Measurements from ENCODE around the gene EPB41L1. TPM values are rescaled to one million over a fixed set of nuclear protein-coding genes. Genes with fewer than 3 reads are reported as not detected.

The EPB41L1 gene
- total RNA-seq, 4 donors from 2014 or later = 27.7 to 53.8 (median 34.4) TPM

GRCh38 chr20:36128463-36129159 is 25.9 kb upstream of the EPB41L1 start:
- intact Hi-C loops (cut with DNase I) = no loop called here
- H3K4me1 ChIP-seq = no peaks in the 10 kb centered on the region
- H3K27ac ChIP-seq (replicated peaks in 1 of 4) = no peak overlapping the region
- 62% methylated on average over 2 of the region's 3 CpGs for WGBS
- no peak for DNase-seq (ENCODE audit: extremely low spot score)
- H3K36me3 ChIP-seq = no peaks in the 10 kb centered on the region
- H3K9me3 ChIP-seq = no peaks in the 10 kb centered on the region
- no peak for TF ChIP-seq POLR2A (IDR thresholded peaks at IDR 0.05; ENCODE audit: low read depth)
- TF ChIP-seq CTCF (IDR thresholded peaks at IDR 0.05) = no peak
- TF ChIP-seq EP300 (IDR thresholded peaks at IDR 0.05) = no peak
- TF ChIP-seq POLR2AphosphoS5 (IDR thresholded peaks at IDR 0.05) = no peak
- no peak overlapping the region for H3K4me3 ChIP-seq
- no peaks in the 10 kb centered on the region for H3K27me3 ChIP-seq

GRCh38 chr20:36129160-36129543 is 25.4 kb upstream of the EPB41L1 start:
- no peaks in the 10 kb centered on the region for H3K9me3 ChIP-seq
- H3K27me3 ChIP-seq = no peaks in the 10 kb centered on the region
- DNase-seq (ENCODE audit: extremely low spot score) = no peak
- no peak overlapping the region for H3K27ac ChIP-seq (replicated peaks in 1 of 4)
- H3K4me1 ChIP-seq = no peaks in the 10 kb centered on the region
- no peaks in the 10 kb centered on the region for H3K36me3 ChIP-seq
- no peak for TF ChIP-seq EP300 (IDR thresholded peaks at IDR 0.05)
- no peak overlapping the region for H3K4me3 ChIP-seq
- 83% methylated on average over 8 of the region's 8 CpGs for WGBS
- intact Hi-C loops (cut with DNase I) = no loop called here

DNA sequence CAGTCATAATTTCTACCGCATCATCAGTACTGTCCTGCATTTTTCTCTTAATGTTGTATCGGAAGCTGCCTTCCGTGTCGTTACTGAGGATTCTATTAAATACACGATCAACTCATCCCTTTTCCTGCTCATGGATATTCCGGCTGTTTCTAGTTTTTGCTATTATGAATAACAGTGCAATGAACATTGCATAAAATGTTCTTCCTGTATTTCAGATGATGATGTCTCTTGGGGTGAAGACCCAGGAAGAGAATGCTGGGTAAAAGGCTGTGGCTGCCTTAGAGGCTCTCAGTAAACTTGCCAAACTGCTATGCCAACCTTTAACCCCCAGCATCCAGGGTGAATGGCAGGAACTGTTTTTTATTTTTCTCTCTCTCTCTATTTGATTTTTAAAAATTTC is 24.1 kb upstream of the EPB41L1 start:
- H3K4me1 ChIP-seq = no peaks in the 10 kb centered on the region
- H3K27ac ChIP-seq (replicated peaks in 1 of 4) = no peak overlapping the region
- intact Hi-C loops (cut with DNase I) = no loop called here
- no peaks in the 10 kb centered on the region for H3K27me3 ChIP-seq
- 78% methylated on average over 6 of the region's 6 CpGs for WGBS
- DNase-seq (ENCODE audit: extremely low spot score) = no peak
- no peaks in the 10 kb centered on the region for H3K9me3 ChIP-seq
- H3K4me3 ChIP-seq = no peak overlapping the region
- H3K36me3 ChIP-seq = no peaks in the 10 kb centered on the region
- no peak for TF ChIP-seq POLR2A (IDR thresholded peaks at IDR 0.05; ENCODE audit: low read depth)
- TF ChIP-seq CTCF (IDR thresholded peaks at IDR 0.05) = no peak
- no peak for TF ChIP-seq POLR2AphosphoS5 (IDR thresholded peaks at IDR 0.05)
- no peak for TF ChIP-seq EP300 (IDR thresholded peaks at IDR 0.05)

DNA sequence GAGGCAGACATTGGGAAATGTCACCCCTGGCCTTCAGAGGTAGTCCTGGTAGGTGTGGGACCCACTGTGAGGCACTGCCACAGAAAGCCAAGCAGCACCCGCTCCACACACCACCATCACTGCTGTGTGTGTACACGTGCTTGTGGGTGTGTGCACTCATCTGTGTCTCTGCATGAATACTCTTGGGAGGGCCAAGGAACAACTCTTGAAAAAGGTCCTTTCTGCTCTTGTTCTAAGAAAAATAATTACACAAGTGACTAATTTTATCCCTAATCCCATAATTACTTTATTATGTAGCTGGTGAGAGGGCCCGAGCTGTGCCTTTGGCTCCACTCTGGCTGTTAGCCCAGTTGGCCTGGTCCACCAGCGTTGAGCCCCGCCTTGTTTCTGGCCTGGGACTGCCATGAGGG is 21.7 kb upstream of the EPB41L1 start:
- H3K27me3 ChIP-seq = no peaks in the 10 kb centered on the region
- intact Hi-C loops (cut with DNase I) = no loop called here
- no peaks in the 10 kb centered on the region for H3K36me3 ChIP-seq
- no peak overlapping the region for H3K4me3 ChIP-seq
- no peaks in the 10 kb centered on the region for H3K9me3 ChIP-seq
- H3K4me1 ChIP-seq = no peaks in the 10 kb centered on the region
- TF ChIP-seq POLR2AphosphoS5 (IDR thresholded peaks at IDR 0.05) (no peak), POLR2A (IDR thresholded peaks at IDR 0.05; ENCODE audit: low read depth) (no peak), CTCF (IDR thresholded peaks at IDR 0.05) (no peak), EP300 (IDR thresholded peaks at IDR 0.05) (no peak)
- H3K27ac ChIP-seq (replicated peaks in 1 of 4) = no peak overlapping the region
- DNase-seq (ENCODE audit: extremely low spot score) = no peak
- WGBS = 83% methylated on average over 5 of the region's 5 CpGs

GRCh38 chr20:36133821-36134220 is 20.7 kb upstream of the EPB41L1 start:
- H3K4me3 ChIP-seq = no peak overlapping the region
- H3K9me3 ChIP-seq = no peaks in the 10 kb centered on the region
- H3K36me3 ChIP-seq = no peaks in the 10 kb centered on the region
- no peaks in the 10 kb centered on the region for H3K27me3 ChIP-seq
- WGBS = 97% methylated on average over 2 of the region's 2 CpGs
- no peak overlapping the region for H3K27ac ChIP-seq (replicated peaks in 1 of 4)
- no peak for TF ChIP-seq POLR2AphosphoS5 (IDR thresholded peaks at IDR 0.05)
- no peak for TF ChIP-seq POLR2A (IDR thresholded peaks at IDR 0.05; ENCODE audit: low read depth)
- TF ChIP-seq EP300 (IDR thresholded peaks at IDR 0.05) = no peak
- TF ChIP-seq CTCF (IDR thresholded peaks at IDR 0.05) = no peak
- H3K4me1 ChIP-seq = no peaks in the 10 kb centered on the region
- DNase-seq (ENCODE audit: extremely low spot score) = no peak
- intact Hi-C loops (cut with DNase I) = no loop called here

Measured in esophagus muscularis mucosa (tissue), 4 donors.